Measurements from ENCODE around the gene HOXC4.

Gene HOXC4

GRCh38 chr12:54026640-54027441, 26.8 kb upstream of the HOXC4 start:
- peak in 1 of 10 donors; percentile 33 for DNase-seq
- intact Hi-C loops (cut with DNase I) = no loop called here

- intact Hi-C loops (cut with DNase I) = no loop called here
- DNase-seq = no peak
These were observed 26.2 kb upstream of the HOXC4 start for GRCh38 chr12:54027442-54027786.

- DNase-seq = peak in 1 of 10 donors; percentile 40
- intact Hi-C loops (cut with DNase I) = no loop called here
These were observed 25.1 kb upstream of the HOXC4 start, which contains the start of gene HOXC6 for GRCh38 chr12:54028314-54029201. Gene HOXC6 (plus strand): TSS chr12:54028440. CDS start chr12:54028522, 82 bp downstream.

GRCh38 chr12:54029529-54030441, 23.9 kb upstream of the HOXC4 start:
- DNase-seq = peak in 1 of 10 donors; percentile 56
- intact Hi-C loops (cut with DNase I) = no loop called here

- intact Hi-C loops (cut with DNase I) = no loop called here
These were observed 23.2 kb upstream of the HOXC4 start for GRCh38 chr12:54030442-54030801.

GRCh38 chr12:54030889-54031471, 22.7 kb upstream of the HOXC4 start:
- peak in 1 of 10 donors; percentile 73 for DNase-seq
- intact Hi-C loops (cut with DNase I) = no loop called here

More at GRCh38 chr12:54030442-54030801, 23.2 kb upstream of the HOXC4 start:
- no peak for DNase-seq

GRCh38 chr12:54031480-54031879, 22.2 kb upstream of the HOXC4 start:
- intact Hi-C loops (cut with DNase I) = no loop called here
- DNase-seq = peak in 1 of 10 donors; percentile 43

- no peak for DNase-seq
- intact Hi-C loops (cut with DNase I) = loop anchor here (2.0 kb wide), 1 partner anchor 161 kb away; no protein-coding TSS in a partner anchor
These were observed 21.5 kb upstream of the HOXC4 start for GRCh38 chr12:54032086-54032619.

- intact Hi-C loops (cut with DNase I) = loop anchor here (2.0 kb wide), 1 partner anchor 160 kb away; no protein-coding TSS in a partner anchor
- DNase-seq = peak in 5 of 10 donors; percentile 18 to 89 (median 34)
These were observed 21.0 kb upstream of the HOXC4 start, which contains the start of gene HOXC5 for GRCh38 chr12:54032627-54033100. Gene HOXC5 (plus strand): TSS chr12:54033050. CDS start chr12:54033123, 73 bp downstream.

- intact Hi-C loops (cut with DNase I) = loop anchor here (2.0 kb wide), 1 partner anchor 159 kb away; no protein-coding TSS in a partner anchor
- DNase-seq = peak in 1 of 10 donors; percentile 76
These were observed 20.3 kb upstream of the HOXC4 start for GRCh38 chr12:54033106-54033979.

GRCh38 chr12:54033980-54034784, 19.5 kb upstream of the HOXC4 start:
- intact Hi-C loops (cut with DNase I) = loop anchor here (2.0 kb wide), 1 partner anchor 159 kb away; no protein-coding TSS in a partner anchor
- peak in 1 of 10 donors; percentile 70 for DNase-seq

- DNase-seq = no peak
- intact Hi-C loops (cut with DNase I) = no loop called here
These were observed 18.8 kb upstream of the HOXC4 start for GRCh38 chr12:54034785-54035310.

GRCh38 chr12:54035568-54036264, 17.9 kb upstream of the HOXC4 start:
- intact Hi-C loops (cut with DNase I) = no loop called here
- DNase-seq = peak in 1 of 10 donors; percentile 53

GRCh38 chr12:54036620-54037359, 16.8 kb upstream of the HOXC4 start:
- DNase-seq = peak in 1 of 10 donors; percentile 58
- intact Hi-C loops (cut with DNase I) = no loop called here

Data from posterior cingulate gyrus (tissue), 11 donors.